ENCODE measurements around the gene DPY19L2. TPM values are rescaled to one million over a fixed set of nuclear protein-coding genes. Genes with fewer than 3 reads are reported as not detected.
"Not testable (repeated sequence)": the region's sequence is repeated elsewhere in the genome, so short reads cannot be mapped to it uniquely, and the experiment has no call there.

DPY19L2 gene
- 16.4 TPM for total RNA-seq (ENCODE audit: unreplicated experiment)
- long read RNA-seq, partial matches to known transcripts: 0 of 3 reads
- long read RNA-seq, other reads (novel, unspliced or antisense): 3 of 3 reads

DNA sequence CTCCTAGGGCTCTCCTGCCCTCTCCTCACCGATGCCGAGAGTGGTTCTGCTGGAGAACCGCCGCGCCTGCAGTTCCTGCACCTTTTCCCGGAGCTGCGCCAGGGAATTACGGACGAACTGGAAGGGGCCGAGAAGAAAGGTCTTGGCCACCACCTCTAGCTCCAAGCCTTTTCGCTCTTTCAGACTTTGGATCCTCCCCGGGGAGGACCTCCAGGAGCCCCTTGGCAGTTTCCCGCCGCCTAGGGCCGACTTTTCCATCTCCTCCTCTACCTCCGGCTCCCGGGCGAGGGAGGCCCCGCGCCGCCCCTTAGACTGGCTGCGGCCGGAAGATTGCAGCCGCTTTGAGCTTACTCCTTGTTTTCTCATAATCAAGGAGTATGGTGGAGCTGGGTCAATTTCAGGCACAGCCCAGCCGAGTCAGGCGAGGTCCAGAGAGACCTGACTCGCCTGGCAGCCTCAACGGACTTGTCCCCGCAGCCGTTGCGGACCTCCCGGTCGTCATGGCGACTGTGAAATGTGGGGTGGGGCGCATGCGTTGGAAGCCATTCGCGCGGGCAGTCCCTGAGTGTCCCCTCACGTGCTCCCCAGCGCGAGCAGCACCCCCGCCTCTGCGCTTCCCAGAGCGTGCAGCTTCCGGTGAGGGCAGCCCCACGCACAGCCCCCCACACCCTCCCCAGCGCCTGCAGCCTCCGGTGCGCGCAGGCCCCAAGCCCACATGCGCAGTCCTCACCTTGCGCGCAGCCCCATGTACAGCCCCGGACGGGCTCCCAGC, at the start of gene DPY19L2:
TSS of gene DPY19L2 (minus strand) at position 466 of the 772 bp plus-strand sequence. CDS start at position 366, 100 bp downstream.
- Mint-ChIP-seq H3K4me1 (ENCODE audit: unreplicated experiment) (peaks cover 16% of the 10 kb centered on the region), H3K27ac (ENCODE audit: unreplicated experiment) (peak within 1 kb of the TSS; percentile 54), H3K27me3 (ENCODE audit: unreplicated experiment) (peaks cover 5% of the 10 kb centered on the region), H3K4me3 (ENCODE audit: unreplicated experiment) (peak within 1 kb of the TSS; percentile 92), H3K36me3 (ENCODE audit: low read depth, unreplicated experiment) (no peaks in the 10 kb centered on the region), H3K9me3 (ENCODE audit: unreplicated experiment) (no peaks in the 10 kb centered on the region)
- peak; percentile 76 for DNase-seq (ENCODE audit: low spot score)
- TF ChIP-seq, protein P1, sequence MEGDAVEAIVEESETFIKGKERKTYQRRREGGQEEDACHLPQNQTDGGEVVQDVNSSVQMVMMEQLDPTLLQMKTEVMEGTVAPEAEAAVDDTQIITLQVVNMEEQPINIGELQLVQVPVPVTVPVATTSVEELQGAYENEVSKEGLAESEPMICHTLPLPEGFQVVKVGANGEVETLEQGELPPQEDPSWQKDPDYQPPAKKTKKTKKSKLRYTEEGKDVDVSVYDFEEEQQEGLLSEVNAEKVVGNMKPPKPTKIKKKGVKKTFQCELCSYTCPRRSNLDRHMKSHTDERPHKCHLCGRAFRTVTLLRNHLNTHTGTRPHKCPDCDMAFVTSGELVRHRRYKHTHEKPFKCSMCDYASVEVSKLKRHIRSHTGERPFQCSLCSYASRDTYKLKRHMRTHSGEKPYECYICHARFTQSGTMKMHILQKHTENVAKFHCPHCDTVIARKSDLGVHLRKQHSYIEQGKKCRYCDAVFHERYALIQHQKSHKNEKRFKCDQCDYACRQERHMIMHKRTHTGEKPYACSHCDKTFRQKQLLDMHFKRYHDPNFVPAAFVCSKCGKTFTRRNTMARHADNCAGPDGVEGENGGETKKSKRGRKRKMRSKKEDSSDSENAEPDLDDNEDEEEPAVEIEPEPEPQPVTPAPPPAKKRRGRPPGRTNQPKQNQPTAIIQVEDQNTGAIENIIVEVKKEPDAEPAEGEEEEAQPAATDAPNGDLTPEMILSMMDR (IDR thresholded peaks at IDR 0.05; ENCODE audit: unreplicated experiment): no peak

DNA sequence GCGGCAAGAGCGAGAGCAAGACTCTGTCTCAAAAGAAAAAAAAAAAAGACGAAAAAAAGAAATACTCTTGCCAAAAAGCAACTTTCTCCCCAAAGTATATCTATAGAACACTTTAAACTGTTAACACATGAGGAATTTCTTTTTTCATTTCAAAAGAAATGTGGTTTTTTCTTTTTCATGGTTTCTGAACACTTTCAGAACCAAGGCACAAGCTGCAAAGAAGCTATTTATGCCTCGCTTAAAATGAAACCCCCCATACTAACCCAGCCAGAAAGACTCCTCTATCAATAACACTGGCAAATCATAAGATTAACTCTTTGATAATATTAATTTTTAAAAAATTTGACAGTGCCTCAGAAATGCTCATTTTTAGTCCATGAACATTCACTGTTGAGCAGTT, 48.6 kb upstream of the DPY19L2 start:
- H3K4me1 Mint-ChIP-seq (ENCODE audit: unreplicated experiment); H3K4me3 Mint-ChIP-seq (ENCODE audit: unreplicated experiment); H3K36me3 Mint-ChIP-seq (ENCODE audit: low read depth, unreplicated experiment); H3K27ac Mint-ChIP-seq (ENCODE audit: unreplicated experiment); H3K9me3 Mint-ChIP-seq (ENCODE audit: unreplicated experiment); DNase-seq (ENCODE audit: low spot score); H3K27me3 Mint-ChIP-seq (ENCODE audit: unreplicated experiment): not testable (repeated sequence)

DNA sequence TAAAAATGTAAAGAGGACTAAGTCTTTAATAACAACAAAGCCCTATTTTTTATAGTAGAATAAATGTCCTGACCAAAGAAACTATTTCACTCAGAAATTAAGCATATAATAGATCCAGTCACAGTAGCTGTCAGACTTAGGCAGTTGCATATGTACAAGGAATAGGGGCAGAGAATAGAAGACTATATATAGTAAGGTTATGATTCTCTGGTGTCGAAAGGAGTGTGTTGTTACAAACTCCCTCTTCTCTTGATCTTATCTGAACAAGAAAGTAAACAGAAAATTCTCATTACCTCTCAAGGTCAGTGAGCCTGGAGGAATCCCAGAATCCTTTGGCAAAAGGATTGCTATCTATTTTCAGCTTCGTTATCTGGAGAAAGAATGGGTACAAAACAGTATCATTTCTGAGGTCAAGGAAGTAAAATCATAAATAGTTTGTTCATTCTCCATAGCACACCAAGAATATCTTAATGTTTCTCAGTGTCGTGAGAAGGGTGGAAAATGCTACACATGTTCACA, 46.9 kb upstream of the DPY19L2 start:
- not testable (repeated sequence) for H3K4me1 Mint-ChIP-seq (ENCODE audit: unreplicated experiment); H3K27me3 Mint-ChIP-seq (ENCODE audit: unreplicated experiment); H3K4me3 Mint-ChIP-seq (ENCODE audit: unreplicated experiment); H3K36me3 Mint-ChIP-seq (ENCODE audit: low read depth, unreplicated experiment); H3K27ac Mint-ChIP-seq (ENCODE audit: unreplicated experiment); H3K9me3 Mint-ChIP-seq (ENCODE audit: unreplicated experiment); DNase-seq (ENCODE audit: low spot score)

DNA sequence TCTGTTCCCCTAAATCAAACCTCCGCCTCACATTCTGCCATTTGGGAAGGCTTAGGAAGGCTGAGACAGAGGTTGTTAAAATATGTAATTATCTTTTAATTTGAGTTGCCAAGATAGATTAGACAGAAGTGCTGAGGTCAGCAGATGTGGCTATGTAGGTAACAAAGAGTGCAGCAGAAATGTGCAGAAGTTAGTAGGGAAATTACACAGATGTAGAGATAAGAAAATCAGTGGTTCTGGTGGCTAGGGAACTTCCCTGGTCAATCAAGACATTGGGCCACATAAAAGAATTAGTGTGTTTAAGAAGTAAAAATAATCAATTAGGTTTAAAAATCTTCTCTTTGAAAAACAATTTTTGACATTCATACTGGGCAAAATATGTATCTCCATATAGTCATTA, 46.1 kb upstream of the DPY19L2 start:
- H3K27me3 Mint-ChIP-seq (ENCODE audit: unreplicated experiment); H3K4me1 Mint-ChIP-seq (ENCODE audit: unreplicated experiment): not testable (repeated sequence)

DNA sequence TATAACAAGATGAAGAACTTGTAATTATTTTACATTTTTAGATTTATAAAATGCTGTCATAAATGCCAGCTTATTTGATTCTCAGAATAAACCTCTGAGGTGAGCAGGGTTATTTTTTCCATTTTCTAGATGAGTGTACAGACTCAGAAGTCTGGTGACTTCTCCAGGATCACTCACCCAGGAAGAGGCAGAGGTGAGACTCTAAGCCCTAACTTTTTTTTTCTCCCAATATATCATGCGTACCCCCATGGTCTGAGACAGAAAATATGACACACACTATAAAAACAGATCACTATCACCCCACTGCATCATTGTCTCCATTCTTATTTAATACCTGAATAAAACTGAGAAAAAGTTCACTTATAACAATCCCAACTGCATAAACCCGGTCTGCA, 45.4 kb upstream of the DPY19L2 start:
- not testable (repeated sequence) for H3K27ac Mint-ChIP-seq (ENCODE audit: unreplicated experiment); H3K4me1 Mint-ChIP-seq (ENCODE audit: unreplicated experiment); H3K27me3 Mint-ChIP-seq (ENCODE audit: unreplicated experiment); H3K9me3 Mint-ChIP-seq (ENCODE audit: unreplicated experiment); DNase-seq (ENCODE audit: low spot score); H3K4me3 Mint-ChIP-seq (ENCODE audit: unreplicated experiment); H3K36me3 Mint-ChIP-seq (ENCODE audit: low read depth, unreplicated experiment)

More for the DNA sequence above, 46.1 kb upstream of the DPY19L2 start:
- not testable (repeated sequence) for H3K36me3 Mint-ChIP-seq (ENCODE audit: low read depth, unreplicated experiment); H3K27ac Mint-ChIP-seq (ENCODE audit: unreplicated experiment); H3K4me3 Mint-ChIP-seq (ENCODE audit: unreplicated experiment); H3K9me3 Mint-ChIP-seq (ENCODE audit: unreplicated experiment); DNase-seq (ENCODE audit: low spot score)

DNA sequence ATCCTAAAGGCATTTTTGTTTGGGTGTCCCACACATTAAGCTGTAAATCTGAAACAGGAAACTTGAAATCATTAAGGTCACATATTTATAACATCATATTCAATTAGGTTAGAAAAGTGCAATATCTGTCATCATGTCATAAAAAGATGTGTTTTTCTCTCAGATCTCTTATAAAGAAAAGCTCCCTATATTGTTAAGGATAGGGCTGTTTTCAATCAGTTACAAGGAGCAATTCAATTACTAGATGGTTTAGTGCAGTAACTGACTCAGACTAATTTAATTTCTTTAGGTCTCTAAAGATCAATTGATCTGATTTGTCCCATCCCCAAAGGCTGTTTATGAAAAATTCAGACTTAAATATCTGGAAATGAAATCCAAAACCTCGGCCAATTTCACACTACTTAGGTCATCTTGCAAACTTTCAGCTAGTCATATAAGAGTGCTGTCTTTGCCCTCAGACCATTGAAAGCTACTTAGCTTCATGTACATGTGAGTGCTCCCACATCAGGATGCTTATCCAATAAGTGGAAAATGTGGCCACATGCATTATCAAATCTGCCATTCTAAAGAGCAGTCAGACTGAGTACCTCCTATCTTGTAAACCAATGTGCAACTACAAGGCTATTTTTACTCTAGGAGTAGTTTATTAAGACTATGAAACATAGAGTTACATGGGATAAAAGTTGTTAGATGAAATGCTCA, 44.8 kb upstream of the DPY19L2 start:
- H3K4me3 Mint-ChIP-seq (ENCODE audit: unreplicated experiment); H3K36me3 Mint-ChIP-seq (ENCODE audit: low read depth, unreplicated experiment); H3K4me1 Mint-ChIP-seq (ENCODE audit: unreplicated experiment); H3K27me3 Mint-ChIP-seq (ENCODE audit: unreplicated experiment); H3K27ac Mint-ChIP-seq (ENCODE audit: unreplicated experiment); H3K9me3 Mint-ChIP-seq (ENCODE audit: unreplicated experiment); DNase-seq (ENCODE audit: low spot score): not testable (repeated sequence)

DNA sequence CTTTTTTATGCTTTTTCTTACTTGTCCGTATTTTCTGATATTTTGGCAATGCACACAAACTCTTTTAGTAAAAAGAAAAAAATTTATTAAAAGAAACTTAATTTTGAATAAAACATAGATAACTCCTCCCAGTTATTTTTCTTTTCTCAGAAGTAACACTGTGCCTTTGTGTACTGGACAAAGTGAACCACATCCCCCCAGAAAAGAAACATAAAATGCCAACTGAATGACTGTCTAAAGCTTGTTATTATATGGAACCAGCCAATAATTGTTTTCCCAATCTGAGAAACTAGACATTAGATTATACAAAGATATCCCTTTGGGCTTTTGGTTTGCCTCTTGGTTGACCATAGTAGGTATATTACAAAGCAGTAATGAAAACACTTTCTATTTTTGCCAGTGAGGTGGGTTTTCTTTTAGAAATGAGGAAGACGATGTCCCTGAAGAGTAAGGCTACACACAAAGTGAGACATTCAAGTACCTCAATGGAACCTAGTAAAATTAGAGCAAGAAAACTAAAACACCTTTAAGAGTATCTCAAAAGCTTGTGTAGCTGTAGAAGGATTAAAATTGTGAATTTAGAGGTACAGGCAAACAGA, 44.2 kb upstream of the DPY19L2 start:
- H3K4me1 Mint-ChIP-seq (ENCODE audit: unreplicated experiment); DNase-seq (ENCODE audit: low spot score); H3K27me3 Mint-ChIP-seq (ENCODE audit: unreplicated experiment); H3K27ac Mint-ChIP-seq (ENCODE audit: unreplicated experiment); H3K9me3 Mint-ChIP-seq (ENCODE audit: unreplicated experiment); H3K4me3 Mint-ChIP-seq (ENCODE audit: unreplicated experiment); H3K36me3 Mint-ChIP-seq (ENCODE audit: low read depth, unreplicated experiment): not testable (repeated sequence)

DNA sequence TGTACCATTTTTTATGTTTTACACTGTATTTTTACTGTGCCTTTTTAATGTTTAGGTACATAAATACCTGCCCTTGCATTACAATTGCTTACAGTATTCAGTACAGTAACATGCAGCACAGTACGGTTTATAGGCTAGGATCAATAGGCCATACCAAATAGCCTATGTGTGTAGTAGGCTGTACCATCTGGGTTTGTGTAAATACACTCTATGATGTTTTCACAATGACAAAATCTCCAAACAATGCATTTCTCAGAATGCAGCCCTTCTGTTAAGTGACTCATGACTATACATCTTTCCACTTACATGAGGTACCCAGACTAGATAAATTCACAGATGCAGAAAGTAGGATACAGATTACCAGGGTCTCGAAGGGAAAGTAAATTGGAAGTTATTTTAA, 43.0 kb upstream of the DPY19L2 start:
- H3K27me3 Mint-ChIP-seq (ENCODE audit: unreplicated experiment); H3K9me3 Mint-ChIP-seq (ENCODE audit: unreplicated experiment); DNase-seq (ENCODE audit: low spot score); H3K4me3 Mint-ChIP-seq (ENCODE audit: unreplicated experiment); H3K27ac Mint-ChIP-seq (ENCODE audit: unreplicated experiment); H3K36me3 Mint-ChIP-seq (ENCODE audit: low read depth, unreplicated experiment); H3K4me1 Mint-ChIP-seq (ENCODE audit: unreplicated experiment): not testable (repeated sequence)
